NCI-H1694 (cell line): Measurements from ENCODE around the gene PLA2G2C.
A peak's percentile ranks its signal among the peaks of the same experiment; 100 is the strongest.

Experiments
- DNase-seq: peaks from one replicate; lab custom pipeline; 2025; lab: John Stamatoyannopoulos, UW

PLA2G2C gene

GRCh38 chr1:20207546-20207945 is 21.2 kb upstream of the PLA2G2C start:
- no peak for DNase-seq

GRCh38 chr1:20202166-20202565 is 15.8 kb upstream of the PLA2G2C start:
- no peak for DNase-seq

DNA sequence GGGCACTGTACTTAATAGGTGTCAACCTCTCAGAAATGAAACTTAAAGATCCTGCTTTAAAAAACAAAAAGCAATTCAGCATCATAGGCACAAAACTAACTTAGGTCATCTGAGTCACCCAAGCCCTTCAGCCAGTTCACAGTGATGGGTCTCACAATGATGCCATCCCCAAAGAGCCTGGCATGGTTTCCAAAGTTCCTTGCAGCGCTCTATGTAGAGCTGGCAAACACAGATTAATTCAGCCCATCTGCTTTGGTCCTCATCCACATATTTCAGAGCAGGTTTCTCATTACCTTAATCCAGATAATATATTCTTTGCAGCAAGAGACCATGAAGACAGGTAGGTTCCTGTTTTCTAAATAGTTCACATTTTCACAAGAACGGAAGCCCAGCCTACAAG is 14.6 kb upstream of the PLA2G2C start:
- DNase-seq, result no peak

DNA sequence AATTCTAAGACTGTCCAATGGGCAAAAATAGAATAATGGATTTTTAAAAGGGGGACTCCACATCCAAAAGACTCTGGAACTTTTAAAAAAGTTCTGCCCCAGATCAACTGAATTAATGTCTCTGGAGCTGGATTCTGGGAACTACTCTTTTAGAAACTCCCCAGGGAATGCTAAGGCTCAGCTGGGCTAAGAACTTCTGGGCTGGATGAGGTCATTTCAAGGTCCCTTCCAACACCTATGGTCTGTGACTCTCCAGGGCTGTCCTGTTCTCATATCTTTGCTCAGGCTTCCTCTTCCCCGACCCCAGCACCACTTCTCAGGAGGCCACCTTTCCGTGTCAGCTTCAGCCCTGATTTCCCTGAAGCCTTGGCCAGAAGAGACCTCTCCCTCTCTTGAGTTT is 13.5 kb upstream of the PLA2G2C start:
- DNase-seq, result no peak

GRCh38 chr1:20199403-20199802 is 13.1 kb upstream of the PLA2G2C start:
- no peak for DNase-seq

- DNase-seq, result no peak
Observed at GRCh38 chr1:20198918-20199317, 12.6 kb upstream of the PLA2G2C start.

GRCh38 chr1:20198296-20198695 is 12.0 kb upstream of the PLA2G2C start:
- DNase-seq, result no peak

GRCh38 chr1:20197329-20197791 is 11.0 kb upstream of the PLA2G2C start:
- DNase-seq, result no peak

GRCh38 chr1:20195462-20195780 is 9.1 kb upstream of the PLA2G2C start:
- no peak for DNase-seq

- DNase-seq, result peak; percentile 70
Observed at GRCh38 chr1:20194757-20195461, 8.6 kb upstream of the PLA2G2C start.

DNA sequence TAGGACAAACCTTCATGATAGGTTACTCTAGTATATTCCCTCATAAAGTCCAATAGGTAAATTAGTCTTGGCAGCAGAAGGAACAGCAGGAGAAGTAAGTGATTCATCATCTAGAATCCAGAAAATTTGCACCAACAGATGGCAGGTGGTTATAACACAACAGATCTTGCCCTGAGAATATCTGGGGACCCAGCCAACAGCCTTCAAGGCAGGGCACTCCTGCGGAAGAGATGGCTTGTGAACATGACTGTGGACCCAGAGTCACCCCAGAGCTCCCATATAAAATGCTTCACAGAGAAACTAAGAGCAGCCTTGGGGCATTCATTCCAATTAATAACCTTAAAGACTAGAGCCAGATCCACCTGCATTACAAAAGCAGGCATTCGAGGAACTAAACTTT is 7.9 kb upstream of the PLA2G2C start:
- peak; percentile 83 for DNase-seq

GRCh38 chr1:20192871-20193411 is 6.6 kb upstream of the PLA2G2C start:
- no peak for DNase-seq

- no peak for DNase-seq
Observed at GRCh38 chr1:20192364-20192763, 6.0 kb upstream of the PLA2G2C start.

- peak; percentile 36 for DNase-seq
Observed at GRCh38 chr1:20191266-20191825, 5.0 kb upstream of the PLA2G2C start.

- no peak for DNase-seq
Observed at GRCh38 chr1:20190256-20191160, 4.2 kb upstream of the PLA2G2C start.

GRCh38 chr1:20189664-20190063 is 3.3 kb upstream of the PLA2G2C start:
- no peak for DNase-seq

DNA sequence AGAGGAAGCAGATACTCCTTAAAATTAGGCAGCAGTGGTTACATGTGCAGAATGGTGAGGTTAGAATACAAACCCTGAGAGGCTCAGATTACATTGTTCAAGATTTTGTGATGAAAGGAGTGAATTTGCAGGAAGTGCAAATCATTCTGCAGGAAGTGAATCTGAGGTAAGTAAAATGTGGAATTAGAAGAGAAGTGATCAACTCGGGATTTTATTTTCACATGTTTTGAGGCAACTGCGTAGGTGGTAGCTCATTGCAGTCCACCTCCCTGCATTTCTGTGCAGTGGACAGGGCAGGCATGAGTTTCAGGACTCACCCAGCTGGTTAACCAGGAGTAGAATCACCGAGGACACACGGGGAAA is 2.1 kb upstream of the PLA2G2C start:
- no peak for DNase-seq

DNA sequence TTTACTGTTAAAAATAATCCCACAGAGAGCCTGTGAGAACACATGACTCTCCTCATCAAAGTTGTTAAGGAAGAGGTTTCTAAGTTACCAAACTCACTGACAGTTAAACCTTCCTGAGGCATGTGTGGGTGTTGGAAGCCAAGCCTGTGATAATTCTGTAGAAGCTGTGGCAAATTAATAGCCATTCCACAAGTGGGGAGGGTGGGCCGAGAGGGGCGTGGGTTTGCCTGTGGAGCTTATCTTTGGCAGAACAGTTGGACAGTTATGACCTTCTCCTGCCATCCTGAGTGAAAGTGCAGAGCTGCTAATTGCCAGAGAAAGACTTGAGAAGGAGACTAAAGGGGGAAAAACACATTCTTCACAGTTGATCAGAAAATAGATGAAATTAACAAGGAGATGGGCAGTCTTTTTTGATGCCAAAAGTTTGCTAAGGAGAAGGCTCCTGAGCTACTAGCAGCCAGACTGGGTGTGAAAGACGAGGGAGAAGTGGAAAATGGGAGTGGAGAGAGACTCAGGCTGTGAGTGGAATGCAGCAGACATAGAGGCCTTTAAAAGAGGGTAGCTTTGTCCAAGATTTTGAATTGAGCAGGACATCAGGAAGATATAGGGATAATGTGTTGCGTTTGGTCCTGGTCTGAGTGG is 1.6 kb upstream of the PLA2G2C start:
- DNase-seq, result no peak

- DNase-seq, result peak; percentile 48
Observed at GRCh38 chr1:20187103-20187812, 940 bp upstream of the PLA2G2C start.

DNA sequence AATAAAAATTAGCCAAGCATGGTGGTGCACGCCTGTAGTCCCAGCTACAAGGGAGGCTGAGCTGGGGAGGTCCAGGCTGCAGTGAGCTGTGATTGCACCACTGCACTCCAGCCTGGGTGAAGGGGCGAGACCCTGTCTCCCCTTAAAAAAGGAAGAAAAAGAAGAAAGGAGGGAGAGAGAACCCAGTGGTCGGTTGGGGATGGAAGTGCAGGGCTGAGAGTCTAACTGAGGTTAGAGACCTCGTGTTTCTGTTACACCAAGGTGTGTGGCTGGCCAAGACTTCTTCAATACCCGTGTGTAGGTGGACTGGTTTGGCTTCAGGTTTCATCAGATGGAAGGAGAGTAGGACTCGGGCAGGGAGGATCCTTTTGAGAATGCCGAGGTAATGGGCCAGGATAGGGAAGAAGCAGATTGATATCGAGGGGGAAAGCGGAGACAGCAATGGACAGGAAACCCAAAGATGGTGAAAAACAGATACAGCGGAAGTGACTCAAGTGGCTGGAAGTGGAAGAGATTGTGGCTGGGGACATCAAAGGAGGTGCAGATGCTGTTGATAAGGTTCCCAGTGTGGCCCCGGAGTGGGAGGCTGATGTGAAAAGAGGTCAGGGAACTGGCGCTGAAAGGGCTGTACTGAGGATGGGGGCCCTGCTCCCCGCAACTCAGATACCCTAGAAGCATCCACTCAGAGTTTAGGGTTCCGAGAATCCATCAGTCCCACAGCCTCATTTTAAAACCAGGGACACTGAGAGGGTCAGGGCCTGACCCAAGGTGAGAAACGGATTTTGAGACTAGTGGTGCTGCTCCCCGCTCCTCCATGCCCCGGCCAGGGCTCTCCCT is 1.1 kb downstream of the PLA2G2C start:
- DNase-seq, result no peak

DNA sequence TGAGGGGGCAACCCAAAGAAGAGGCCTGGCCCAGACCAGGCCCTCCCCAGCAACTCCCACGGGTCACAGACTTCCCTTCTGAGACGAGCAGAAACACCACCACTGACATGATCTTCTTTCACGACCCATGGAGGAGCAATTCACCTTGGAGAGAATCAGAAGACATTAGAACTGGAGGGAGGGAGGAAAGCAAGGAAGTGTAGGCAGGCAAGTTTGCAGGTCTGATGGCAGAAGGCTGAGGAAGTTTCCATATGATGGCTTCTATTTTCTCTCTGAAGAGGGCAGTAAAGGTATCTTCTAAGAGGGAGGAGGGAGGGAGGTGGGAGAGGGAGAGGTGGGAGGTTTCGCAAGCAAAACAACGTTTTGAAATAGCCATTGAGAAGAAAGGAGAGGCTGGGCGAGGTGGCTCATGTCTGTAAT is 1.8 kb downstream of the PLA2G2C start:
- DNase-seq, result no peak
